ENCODE measurements around the gene DHPS. TPM values are rescaled to one million over a fixed set of nuclear protein-coding genes. Genes with fewer than 3 reads are reported as not detected.

The DHPS gene
- total RNA-seq, 1 experiment from 2014 or later, result 69.1 TPM

GRCh38 chr19:12664406-12665280, 17.0 kb downstream of the DHPS start:
- CTCF ChIA-PET, result no interaction called here
- no TSS peak for BruUV-seq (replicated peaks)
- Mint-ChIP-seq H3K4me1 (ENCODE audit: low read depth, unreplicated experiment) (no peaks in the 10 kb centered on the region), H3K27ac (ENCODE audit: unreplicated experiment) (no peak overlapping the region), H3K36me3 (ENCODE audit: insufficient read depth, unreplicated experiment) (peaks cover 41% of the 10 kb centered on the region), H3K4me3 (ENCODE audit: low read depth, unreplicated experiment) (no peak overlapping the region), H3K27me3 (ENCODE audit: unreplicated experiment) (no peaks in the 10 kb centered on the region), H3K9me3 (ENCODE audit: low read depth, unreplicated experiment) (no peaks in the 10 kb centered on the region)
- no peak for TF ChIP-seq CTCF (IDR thresholded peaks at IDR 0.05; ENCODE audit: unreplicated experiment)
- DNase-seq, result no peak
- intact Hi-C loops (cut with micrococcal nuclease; ENCODE audit: unreplicated experiment), result loop anchor here (5.0 kb wide), 1 partner anchor 102 kb away; no protein-coding TSS in a partner anchor

- DNase-seq, result no peak
- CTCF ChIA-PET, result interaction anchor here (0.6 kb wide), 1 partner anchor 38 kb away, joined by 5 read pairs; no protein-coding TSS in a partner anchor
- no peak for TF ChIP-seq CTCF (IDR thresholded peaks at IDR 0.05; ENCODE audit: unreplicated experiment)
- Mint-ChIP-seq H3K4me3 (ENCODE audit: low read depth, unreplicated experiment) (no peak overlapping the region), H3K27ac (ENCODE audit: unreplicated experiment) (no peak overlapping the region), H3K4me1 (ENCODE audit: low read depth, unreplicated experiment) (no peaks in the 10 kb centered on the region), H3K27me3 (ENCODE audit: unreplicated experiment) (no peaks in the 10 kb centered on the region), H3K9me3 (ENCODE audit: low read depth, unreplicated experiment) (no peaks in the 10 kb centered on the region), H3K36me3 (ENCODE audit: insufficient read depth, unreplicated experiment) (peaks cover 28% of the 10 kb centered on the region)
- intact Hi-C loops (cut with micrococcal nuclease; ENCODE audit: unreplicated experiment), result no loop called here
- BruUV-seq (replicated peaks), result no TSS peak
Observed at GRCh38 chr19:12660980-12661379, 20.7 kb downstream of the DHPS start.

DNA sequence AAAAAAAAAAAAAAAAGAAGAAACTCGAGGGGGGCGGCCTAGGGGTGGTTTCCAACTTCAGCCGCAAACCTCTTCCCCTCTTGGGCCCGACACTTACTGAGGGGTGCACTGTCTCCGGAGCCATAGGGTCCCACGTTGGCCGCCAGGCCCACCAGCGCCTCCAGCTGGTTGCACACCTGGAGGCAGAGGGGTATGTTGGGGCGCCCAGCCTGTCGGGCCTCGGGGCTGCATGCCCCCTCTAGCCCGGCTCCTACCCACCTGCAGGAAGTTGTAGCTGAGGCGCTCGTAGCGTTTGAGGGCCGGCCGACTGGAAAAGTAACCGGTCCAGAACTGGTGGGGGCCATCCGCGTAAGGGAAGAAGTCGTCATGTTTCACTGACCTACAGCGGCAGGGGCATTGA, 23.7 kb downstream of the DHPS start:
- Mint-ChIP-seq H3K4me3 (ENCODE audit: low read depth, unreplicated experiment) (no peak overlapping the region), H3K9me3 (ENCODE audit: low read depth, unreplicated experiment) (no peaks in the 10 kb centered on the region), H3K36me3 (ENCODE audit: insufficient read depth, unreplicated experiment) (peaks cover 35% of the 10 kb centered on the region), H3K4me1 (ENCODE audit: low read depth, unreplicated experiment) (no peaks in the 10 kb centered on the region), H3K27ac (ENCODE audit: unreplicated experiment) (no peak overlapping the region), H3K27me3 (ENCODE audit: unreplicated experiment) (no peaks in the 10 kb centered on the region)
- CTCF ChIA-PET, result no interaction called here
- BruUV-seq (replicated peaks), result no TSS peak
- DNase-seq, result no peak
- intact Hi-C loops (cut with micrococcal nuclease; ENCODE audit: unreplicated experiment), result no loop called here
- no peak for TF ChIP-seq CTCF (IDR thresholded peaks at IDR 0.05; ENCODE audit: unreplicated experiment)

GRCh38 chr19:12656899-12657571, 24.6 kb downstream of the DHPS start:
- no peak overlapping the region for H3K4me3 Mint-ChIP-seq (ENCODE audit: low read depth, unreplicated experiment)
- CTCF ChIA-PET, result no interaction called here
- no peak for DNase-seq
- H3K9me3 Mint-ChIP-seq (ENCODE audit: low read depth, unreplicated experiment), result no peaks in the 10 kb centered on the region
- no TSS peak for BruUV-seq (replicated peaks)
- TF ChIP-seq CTCF (IDR thresholded peaks at IDR 0.05; ENCODE audit: unreplicated experiment), result no peak
- intact Hi-C loops (cut with micrococcal nuclease; ENCODE audit: unreplicated experiment), result no loop called here
- H3K36me3 Mint-ChIP-seq (ENCODE audit: insufficient read depth, unreplicated experiment), result peaks cover 38% of the 10 kb centered on the region
- no peaks in the 10 kb centered on the region for H3K27me3 Mint-ChIP-seq (ENCODE audit: unreplicated experiment)
- H3K4me1 Mint-ChIP-seq (ENCODE audit: low read depth, unreplicated experiment), result no peaks in the 10 kb centered on the region
- H3K27ac Mint-ChIP-seq (ENCODE audit: unreplicated experiment), result no peak overlapping the region

Data from Calu3 (cell line).